GM18517 (cell line): ENCODE results near the gene ANKRD65.
"Not testable (repeated sequence)": the region's sequence is repeated elsewhere in the genome, so short reads cannot be mapped to it uniquely, and the experiment has no call there.

ENCODE experiments used
- ATAC-seq: cut with Tn5 transposase; IDR thresholded peaks from one replicate; pipeline ENCODE4 v1.9.1; 2021; ENCODE audit warnings: mild to moderate bottlenecking, moderate library complexity; ENCODE audit not compliant: unreplicated experiment

Gene ANKRD65

GRCh38 chr1:1430992-1431844 lies 10.1 kb upstream of the ANKRD65 start:
- ATAC-seq: no peak

GRCh38 chr1:1430114-1430982 lies 9.3 kb upstream of the ANKRD65 start:
- ATAC-seq: no peak

- no peak for ATAC-seq
Observed at GRCh38 chr1:1429671-1430073, 8.6 kb upstream of the ANKRD65 start.

DNA sequence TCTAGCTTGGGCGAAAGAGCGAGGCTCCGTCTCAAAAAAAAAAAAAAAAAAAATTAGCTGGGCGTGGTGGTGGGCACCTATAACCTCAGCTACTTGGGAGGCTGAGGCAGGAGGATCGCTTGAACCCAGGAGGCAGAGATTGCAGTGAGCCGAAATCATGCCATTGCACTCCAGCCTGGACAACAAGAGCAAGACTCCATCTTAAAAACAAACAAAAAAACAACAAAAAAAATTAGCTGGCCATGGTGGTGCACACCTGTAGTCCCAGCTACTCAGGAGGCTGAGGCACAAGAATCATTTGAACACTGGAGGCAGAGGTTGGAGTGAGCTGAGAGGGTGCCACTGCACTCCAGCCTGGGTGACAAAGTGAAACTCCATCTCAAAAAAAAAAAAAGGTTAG lies 7.9 kb upstream of the ANKRD65 start:
- ATAC-seq: not testable (repeated sequence)

DNA sequence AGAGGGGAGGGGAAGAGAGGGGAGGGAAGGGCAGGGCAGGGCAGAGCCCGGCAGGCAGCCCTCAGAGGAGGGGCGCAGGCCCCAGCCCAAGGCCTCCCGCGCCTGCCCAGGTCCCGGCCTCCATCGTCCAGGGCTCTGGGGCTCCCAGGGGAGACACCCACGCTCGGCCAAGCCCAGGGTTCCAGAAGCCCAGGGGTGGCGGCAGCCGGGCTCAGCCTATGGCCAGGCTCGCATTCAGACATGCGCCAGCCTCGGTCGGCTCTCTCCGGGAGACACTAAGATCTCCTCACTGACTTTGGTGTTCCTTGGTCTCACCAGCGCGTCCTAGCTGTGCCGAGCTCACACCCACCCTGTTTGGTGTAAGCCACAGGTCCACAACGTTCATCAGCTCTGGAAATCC lies 7.1 kb upstream of the ANKRD65 start:
- ATAC-seq: no peak

DNA sequence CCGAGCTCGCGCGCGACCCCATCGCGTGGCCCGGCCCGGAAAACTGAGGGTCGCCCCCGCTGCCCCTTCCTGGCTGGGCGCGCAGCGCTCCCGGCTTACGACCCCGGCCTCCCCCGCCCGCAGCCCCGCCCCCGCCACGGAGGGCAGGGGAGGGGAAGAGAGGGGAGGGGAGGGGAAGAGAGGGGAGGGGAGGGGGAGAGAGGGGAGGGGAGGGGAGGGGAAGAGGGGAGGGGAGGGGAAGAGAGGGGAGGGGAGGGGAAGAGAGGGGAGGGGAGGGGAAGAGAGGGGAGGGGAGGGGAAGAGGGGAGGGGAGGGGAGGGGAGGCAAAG lies 6.7 kb upstream of the ANKRD65 start:
- ATAC-seq: no peak

GRCh38 chr1:1427106-1427819 lies 6.2 kb upstream of the ANKRD65 start:
- ATAC-seq: no peak

GRCh38 chr1:1426496-1427105 lies 5.5 kb upstream of the ANKRD65 start:
- ATAC-seq: no peak

DNA sequence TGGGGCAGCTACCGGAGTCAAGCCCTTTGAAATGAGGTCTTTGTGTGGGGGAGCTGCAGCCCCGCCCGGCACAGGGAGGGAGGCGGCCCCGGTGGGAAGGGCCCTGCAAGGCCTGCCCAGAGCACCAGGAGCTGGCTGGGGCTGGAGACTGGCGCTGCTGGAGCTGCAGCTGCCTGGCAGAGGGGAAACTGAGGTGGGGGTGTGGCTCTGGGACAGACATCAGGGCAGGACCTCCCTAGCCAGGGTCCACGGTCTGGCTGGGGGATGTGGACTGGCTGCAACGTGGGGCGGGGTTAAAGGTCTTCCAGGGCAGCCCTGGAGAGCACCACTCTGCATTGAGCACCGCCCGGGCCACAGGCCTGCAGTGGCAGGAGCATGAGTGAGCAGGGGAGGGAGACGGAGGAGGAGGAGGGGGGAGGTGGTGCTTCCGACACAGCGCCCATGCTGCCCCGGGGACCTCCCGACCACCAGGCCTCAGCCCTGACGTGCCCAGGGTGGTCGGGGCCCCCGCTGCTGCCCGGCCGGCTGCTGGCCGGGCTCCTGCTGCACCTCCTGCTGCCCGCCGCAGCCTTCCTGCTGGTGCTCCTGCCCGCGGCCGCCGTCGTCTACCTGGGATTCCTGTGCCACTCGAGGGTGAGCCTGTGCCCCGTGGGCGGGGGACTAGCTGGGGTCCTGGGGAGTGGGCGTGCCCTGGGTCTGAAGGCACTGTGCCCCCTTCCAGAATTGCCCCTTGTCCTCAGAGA lies 4.8 kb upstream of the ANKRD65 start:
- ATAC-seq: no peak

GRCh38 chr1:1425426-1425752 lies 4.3 kb upstream of the ANKRD65 start:
- no peak for ATAC-seq

- ATAC-seq: no peak
Observed at GRCh38 chr1:1424707-1425106, 3.6 kb upstream of the ANKRD65 start.

- ATAC-seq: no peak
Observed at GRCh38 chr1:1423245-1423597, 2.1 kb upstream of the ANKRD65 start.

DNA sequence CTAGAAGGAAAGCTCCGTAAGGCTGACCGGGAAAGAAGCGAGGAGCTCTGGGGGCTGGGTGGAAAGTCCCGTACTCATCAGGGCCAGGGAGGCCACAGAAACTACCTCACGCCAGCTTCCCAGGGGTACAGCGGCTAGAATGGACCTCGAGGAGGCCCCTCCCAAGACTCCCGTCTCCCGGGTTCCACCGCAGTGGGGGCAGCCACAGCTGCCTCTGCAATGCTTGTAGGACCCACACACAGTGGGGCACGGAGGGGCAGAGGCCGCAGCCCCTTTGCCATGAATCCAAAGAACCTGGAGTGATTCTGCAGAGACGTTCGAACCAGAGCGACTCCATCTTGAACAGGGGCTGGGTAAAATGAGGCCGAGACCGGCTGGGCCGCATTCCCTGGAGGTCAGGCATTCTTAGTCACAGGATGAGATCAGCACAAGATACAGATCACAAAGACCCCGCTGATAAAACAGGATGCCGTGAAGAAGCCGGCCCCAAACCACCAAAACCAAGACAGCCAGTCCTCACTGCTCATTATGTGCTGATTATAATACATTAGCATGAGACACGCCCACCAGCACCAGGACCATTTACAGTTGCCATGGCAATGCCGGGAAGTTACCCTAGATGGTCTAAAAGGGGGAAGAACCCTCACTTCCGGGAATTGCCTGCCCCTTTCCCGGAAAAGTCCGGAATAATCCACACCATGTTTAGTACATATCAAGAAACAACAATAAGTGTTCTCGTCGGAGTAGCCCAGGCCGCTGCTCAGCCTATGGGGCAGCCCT lies 1.6 kb upstream of the ANKRD65 start:
- no peak for ATAC-seq

GRCh38 chr1:1421907-1422464 lies 910 bp upstream of the ANKRD65 start:
- no peak for ATAC-seq

- ATAC-seq: no peak
Observed at GRCh38 chr1:1420654-1421141, 378 bp downstream of the ANKRD65 start.

DNA sequence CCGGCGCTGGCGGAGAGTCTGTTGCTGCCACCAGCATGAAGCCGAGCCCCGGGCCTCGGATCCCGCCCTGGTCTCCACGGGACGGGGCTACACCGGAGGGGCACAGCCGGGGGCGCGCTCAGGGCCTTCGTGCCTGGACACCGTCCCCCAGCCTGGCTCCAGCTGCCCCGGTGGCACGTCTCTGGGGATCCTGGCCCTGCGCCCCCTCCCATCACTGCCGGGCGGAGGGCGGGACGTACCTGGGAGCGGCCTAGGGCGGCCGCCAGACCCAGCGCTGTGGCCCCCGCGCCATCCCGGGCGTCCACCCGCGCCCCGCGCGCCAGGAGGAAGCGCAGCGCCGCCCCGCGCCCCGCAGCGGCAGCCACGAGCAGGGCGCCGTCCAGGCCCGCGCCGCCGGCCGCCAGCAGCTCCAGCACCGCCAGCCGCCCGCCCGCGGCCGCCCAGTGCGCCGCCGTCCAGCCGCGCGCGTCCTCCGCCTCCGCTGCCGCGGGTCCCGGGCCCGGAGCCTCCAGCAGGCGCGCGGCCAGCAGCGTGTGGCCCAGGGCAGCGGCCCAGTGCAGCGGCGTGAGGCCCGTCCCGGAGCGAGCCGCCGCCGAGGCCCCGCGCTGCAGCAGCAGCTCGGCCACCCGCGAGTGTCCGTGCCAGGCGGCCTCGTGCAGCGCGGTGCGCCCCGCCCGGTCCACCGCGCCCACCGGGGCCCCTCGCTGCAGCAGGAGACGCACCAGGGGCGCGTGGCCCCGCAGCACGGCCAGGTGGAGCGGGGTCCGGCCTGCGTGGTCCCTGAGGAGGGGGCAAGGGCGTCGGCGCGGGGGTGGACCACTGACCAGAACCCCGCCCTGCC lies 1.0 kb downstream of the ANKRD65 start:
- ATAC-seq: no peak

- no peak for ATAC-seq
Observed at GRCh38 chr1:1419363-1419812, 1.7 kb downstream of the ANKRD65 start.
